Pons (tissue), 1 donor: Measurements from ENCODE around the gene MYZAP.

Experiments used
- DNase-seq: peaks from one replicate; pipeline ENCODE4 v3.0.0-alpha.2; 2016; ENCODE audit warnings: low spot score

The MYZAP gene

GRCh38 chr15:57662091-57662744, 70.5 kb downstream of the MYZAP start:
- DNase-seq, result no peak

- no peak for DNase-seq
These were observed 71.1 kb downstream of the MYZAP start for GRCh38 chr15:57662802-57663201.

DNA sequence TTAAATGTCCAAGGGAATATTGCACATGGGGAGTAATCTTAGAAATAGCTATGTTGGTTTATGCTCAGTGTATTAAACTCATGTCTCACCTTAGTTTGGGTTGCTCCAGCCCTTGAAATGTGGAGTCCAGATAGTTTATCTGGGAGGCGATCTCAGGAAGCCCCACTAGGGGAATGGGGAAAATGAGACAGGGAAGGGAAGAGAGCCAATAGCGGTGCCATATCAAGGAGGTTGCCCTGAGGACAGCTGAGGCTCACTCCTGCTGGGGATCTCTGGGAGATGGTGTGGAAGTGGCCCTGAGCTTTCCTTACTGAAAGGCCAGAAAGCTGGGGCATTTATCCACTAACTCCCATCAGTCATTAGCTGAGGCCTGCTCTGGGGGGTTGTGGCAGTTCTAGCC, 71.6 kb downstream of the MYZAP start:
- no peak for DNase-seq

DNA sequence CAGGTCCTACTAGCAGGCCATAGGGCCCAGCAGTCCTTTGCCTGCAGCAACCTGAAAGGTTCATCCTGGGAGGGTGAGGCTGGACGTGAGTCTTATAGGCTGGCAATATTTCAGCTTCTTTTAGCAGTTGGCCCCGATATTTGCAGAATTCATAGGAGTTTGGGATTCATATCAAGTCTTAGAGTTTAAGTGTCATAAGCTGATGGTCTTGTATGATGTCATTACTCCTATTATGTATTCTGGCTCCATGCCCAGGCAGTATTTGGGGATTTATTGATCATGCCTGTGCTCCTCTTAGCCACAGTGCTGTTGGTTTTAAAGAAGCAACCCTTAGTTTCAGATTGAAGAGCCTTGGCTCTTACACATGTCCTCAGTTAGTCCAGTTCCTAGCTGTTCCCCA, 73.5 kb downstream of the MYZAP start:
- no peak for DNase-seq

DNA sequence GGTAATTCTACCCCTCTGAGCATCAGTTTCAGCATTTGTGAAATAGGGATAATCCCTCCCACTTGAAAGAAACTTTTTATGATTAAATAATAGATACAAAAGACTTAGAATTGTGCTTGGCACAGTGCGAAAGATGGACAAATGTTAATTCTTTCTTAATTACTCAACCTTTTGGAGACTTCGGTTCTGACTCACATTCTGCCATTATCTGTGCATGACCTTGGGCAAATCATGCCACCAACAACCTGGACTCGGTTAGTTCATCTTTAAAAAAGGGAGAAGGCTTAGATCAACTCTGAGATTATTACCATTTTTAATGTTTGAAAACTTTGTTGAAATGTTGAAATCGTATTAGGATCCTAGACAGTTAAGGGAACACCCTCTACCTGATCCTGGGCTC, 74.2 kb downstream of the MYZAP start:
- DNase-seq, result no peak

DNA sequence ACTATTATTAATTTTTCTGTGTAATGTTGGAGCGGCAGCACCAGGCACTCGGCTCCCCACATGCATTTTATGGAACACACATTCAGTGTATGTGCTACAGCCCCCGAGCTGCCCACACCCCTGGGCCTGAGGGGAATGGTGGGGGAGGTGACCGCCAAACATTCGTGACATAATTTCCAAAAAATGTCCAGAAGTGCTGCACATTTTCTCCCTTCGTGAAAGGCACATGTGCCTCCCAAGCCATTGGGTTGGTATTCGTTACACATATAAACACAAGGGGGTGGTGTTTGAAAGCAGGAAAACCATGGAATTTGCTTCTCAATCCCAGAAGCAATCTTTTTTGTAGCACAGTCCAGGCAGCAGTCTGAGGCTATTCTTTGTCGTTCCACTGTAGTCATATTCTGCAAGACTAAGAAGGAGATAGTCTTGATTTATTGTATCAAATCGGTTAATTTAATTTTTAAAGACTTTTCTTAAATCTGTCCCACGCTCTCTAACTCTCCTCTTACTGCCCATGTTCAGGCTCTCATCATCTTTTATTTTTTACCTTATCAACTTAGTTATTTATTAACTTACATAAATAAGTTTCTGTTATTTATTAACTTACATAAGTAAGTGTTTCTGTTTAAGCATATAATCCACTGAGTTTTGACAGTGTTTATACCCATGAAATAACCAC, 75.6 kb downstream of the MYZAP start:
- peak; percentile 79 for DNase-seq

GRCh38 chr15:57668016-57668415, 76.3 kb downstream of the MYZAP start:
- no peak for DNase-seq

GRCh38 chr15:57671636-57672035, 79.9 kb downstream of the MYZAP start:
- no peak for DNase-seq

GRCh38 chr15:57675481-57676181, 83.9 kb downstream of the MYZAP start:
- DNase-seq, result no peak

GRCh38 chr15:57676585-57676984, 84.9 kb downstream of the MYZAP start:
- no peak for DNase-seq

GRCh38 chr15:57677204-57677603, 85.5 kb downstream of the MYZAP start:
- DNase-seq, result no peak

DNA sequence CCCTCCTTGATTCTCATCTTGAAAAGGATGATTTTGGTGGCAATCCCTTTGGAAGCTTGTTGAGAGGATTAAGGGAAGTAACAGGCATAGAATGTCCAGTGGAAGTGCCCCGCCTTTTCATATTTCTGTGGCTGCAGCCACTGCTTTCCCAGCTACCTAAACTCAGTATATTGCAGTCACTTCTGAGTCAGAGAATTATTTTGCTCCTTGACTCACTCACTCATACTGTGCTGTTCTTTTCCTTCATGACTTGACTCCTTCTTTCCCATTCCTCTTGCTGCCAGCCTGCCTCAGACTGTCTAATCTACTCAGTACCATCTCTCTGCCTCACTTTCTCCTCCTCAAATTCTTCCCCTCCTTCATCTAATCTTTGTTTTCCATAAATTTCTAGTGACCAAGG, 88.3 kb downstream of the MYZAP start:
- no peak for DNase-seq

DNA sequence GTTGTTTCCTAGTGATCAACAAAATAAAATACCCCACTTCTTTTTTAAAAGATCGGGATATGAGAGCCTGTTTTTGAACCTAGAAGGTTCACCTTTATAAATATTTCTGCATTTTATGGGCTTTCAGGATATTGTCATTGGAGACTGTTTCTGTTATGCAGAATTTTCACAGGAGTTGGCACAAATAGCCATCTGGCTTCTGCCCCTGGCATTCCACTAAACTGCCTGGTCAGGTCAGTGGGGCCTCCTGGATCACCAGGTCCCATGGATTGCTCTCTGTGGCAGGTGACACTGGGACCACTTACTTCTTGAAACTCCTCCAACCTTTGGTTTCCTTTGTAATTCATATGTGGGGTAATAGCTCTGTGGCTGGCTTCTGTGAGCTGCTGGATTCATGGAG, 89.3 kb downstream of the MYZAP start:
- no peak for DNase-seq

GRCh38 chr15:57683481-57683880, 91.8 kb downstream of the MYZAP start:
- no peak for DNase-seq

- no peak for DNase-seq
These were observed 92.9 kb downstream of the MYZAP start for GRCh38 chr15:57684491-57685151.

DNA sequence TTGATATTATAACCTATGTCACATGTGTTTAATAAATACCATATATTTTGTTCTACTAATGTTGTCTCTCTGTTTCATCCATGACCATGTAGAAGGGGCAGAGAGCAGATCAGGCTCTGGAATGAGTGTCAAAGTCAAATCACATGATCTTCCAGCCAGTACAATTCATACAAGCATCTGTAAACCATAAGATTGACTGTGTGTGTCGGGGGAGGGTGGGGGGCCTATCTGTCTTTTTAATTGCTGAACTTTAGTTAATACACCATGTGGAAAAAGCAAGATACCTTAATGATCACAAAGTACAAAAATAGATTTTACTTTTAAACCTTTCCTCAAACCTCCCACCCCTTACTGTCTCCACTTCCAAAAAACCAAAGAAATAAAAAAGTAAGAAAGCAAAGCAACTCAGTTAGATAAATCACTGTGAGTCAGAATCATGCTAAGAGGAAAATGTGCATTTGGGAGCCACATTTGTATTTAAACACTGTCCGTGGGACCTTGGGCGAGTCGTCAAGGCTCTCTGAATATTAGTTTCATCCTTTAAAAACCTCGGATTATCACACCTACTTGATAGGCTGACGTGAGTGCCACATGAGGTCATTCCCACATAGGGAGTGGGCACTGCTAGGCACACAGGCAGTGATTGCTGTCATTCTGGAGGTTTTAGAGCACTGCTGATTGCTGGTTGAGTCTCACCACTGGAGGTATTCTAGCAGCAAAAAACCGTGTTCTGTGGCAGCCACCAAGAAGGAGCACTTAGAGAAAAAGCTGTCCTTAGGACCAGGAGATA, 93.8 kb downstream of the MYZAP start:
- DNase-seq, result no peak

DNA sequence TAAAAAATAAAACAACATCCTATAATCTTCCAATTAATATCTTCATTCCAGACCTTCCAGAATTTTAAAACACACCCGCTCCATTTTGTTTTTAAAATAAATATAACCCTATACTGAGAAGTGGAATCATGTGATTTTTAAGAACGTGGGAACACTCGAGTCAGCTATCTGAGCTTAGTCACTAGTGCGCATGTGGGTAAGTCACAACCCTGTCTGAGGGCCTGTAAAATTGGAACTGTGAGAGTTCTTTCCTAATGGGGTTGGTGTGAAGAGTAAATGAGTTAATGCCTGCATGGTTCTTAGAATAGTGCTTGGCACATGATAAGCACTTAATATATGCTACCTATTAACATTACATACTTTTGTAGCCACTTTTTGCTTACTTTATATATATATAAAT, 95.0 kb downstream of the MYZAP start:
- no peak for DNase-seq

- DNase-seq, result no peak
These were observed 98.8 kb downstream of the MYZAP start for GRCh38 chr15:57690341-57690966.

DNA sequence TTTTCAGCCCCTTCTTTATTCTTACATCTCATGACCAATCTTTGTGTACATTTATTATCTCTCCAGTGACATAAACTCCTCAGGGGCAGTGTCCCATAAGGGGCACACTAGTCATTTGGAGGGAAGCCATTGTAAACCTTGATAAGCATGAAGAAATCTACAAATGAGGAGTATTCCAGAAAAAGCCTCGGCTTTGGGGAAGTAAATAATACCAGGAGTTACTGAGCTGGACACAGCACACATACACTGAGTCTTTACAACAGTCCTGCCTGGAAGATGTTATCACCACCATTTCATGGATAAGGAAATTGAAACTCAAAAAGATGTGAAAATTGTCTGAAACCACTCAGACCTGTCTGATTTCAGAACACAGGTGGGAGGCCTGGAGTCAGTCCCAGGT, 99.4 kb downstream of the MYZAP start:
- no peak for DNase-seq

DNA sequence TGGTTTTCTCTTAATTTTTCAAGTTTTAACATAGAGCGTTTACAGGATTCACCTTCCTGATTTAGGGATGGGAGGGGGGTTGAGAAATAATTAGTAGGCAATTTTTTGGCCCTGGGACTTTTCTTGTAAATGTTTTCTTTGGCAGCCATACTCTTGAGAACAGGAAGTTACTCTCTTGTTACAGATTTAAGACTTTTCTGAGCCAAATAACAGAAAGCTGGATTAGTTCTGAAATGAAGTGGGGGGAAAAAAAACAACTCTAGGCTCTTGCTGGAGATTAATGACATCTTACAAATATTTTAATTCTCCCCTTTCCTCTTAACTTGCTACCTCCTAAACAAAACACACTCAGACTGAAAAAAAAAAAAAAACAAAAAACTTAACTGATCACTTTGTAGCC, 101.0 kb downstream of the MYZAP start:
- no peak for DNase-seq

- no peak for DNase-seq
These were observed 102.6 kb downstream of the MYZAP start for GRCh38 chr15:57694279-57694678.

GRCh38 chr15:57696146-57696545, 104.4 kb downstream of the MYZAP start:
- no peak for DNase-seq
